K562 (cell line): Measurements from ENCODE around the gene POLD3. TPM values are rescaled to one million over a fixed set of nuclear protein-coding genes. Genes with fewer than 3 reads are reported as not detected.

Experiments
- ATAC-seq: fragments of 200-7000 bp; cut with Tn5 transposase; 3 replicates; pipeline ENCODE4 v1.9.1; 2020; ENCODE audit warnings: moderate library complexity
- BruUV-seq: library from RNA; stranded (reverse); fragments of 400-500 nt; replicated peaks from 2 replicates; lab custom pipeline; 2021; lab: Mats Ljungman, UMichigan
- CTCF ChIA-PET: fragments of 300-600 bp; formaldehyde crosslinking; extraction: SDS; loops from one replicate; lab custom pipeline; 2021; ENCODE audit warnings: low intra/inter-chr PET ratio; lab: Yijun Ruan, JAX
- POLR2A ChIA-PET: fragments of 300-600, 350-650 bp; sonication (Branson Sonifier 250); formaldehyde crosslinking; extraction: SDS; loops from one replicate; lab custom pipeline; 2021; ENCODE audit warnings: antibody characterized with exemption, inconsistent platforms; lab: Yijun Ruan, JAX
- DNase-seq, 4 experiments: peaks; one replicate each; pipeline versions ENCODE4 v3.0.0 to v3.0.0-alpha.2; 2011 to 2018; ENCODE audit warnings: low spot score in 3 of 4, mixed read lengths in 3 of 4; ENCODE audit errors: extremely low read depth in 1 of 4
- FAIRE-seq: peaks from 2 replicates; lab custom pipeline; 2011; peaks lifted over from hg19 to GRCh38; lab: Jason Lieb, UNC
- H2AFZ ChIP-seq: 2 replicates; pipeline ENCODE4 v1.6.0; 2011; ENCODE audit warnings: low read depth, low read length, control low read depth, inconsistent platforms
- H3K27ac ChIP-seq: fragments of 200-600 bp; 3 replicates; pipeline ENCODE4 v1.8.0; 2011; ENCODE audit warnings: low read depth, mild to moderate bottlenecking, control low read depth, inconsistent platforms, low read length, moderate library complexity, mixed read lengths; ENCODE audit errors: extremely low read depth
- H3K27me3 ChIP-seq, 2 experiments: fragments of 300-600 bp in 1 of 2; 2 replicates in 1 of 2; 3 replicates in 1 of 2; pipeline versions ENCODE4 v1.6.0 to v1.8.0; 2011; ENCODE audit warnings: inconsistent platforms in 2 of 2, low read length in 2 of 2, mild to moderate bottlenecking in 1 of 2, mixed read lengths in 1 of 2, moderate library complexity in 1 of 2; ENCODE audit not compliant: control insufficient read depth in 2 of 2, insufficient read depth in 2 of 2
- H3K36me3 ChIP-seq: fragments of 300-600 bp; 3 replicates; pipeline ENCODE4 v1.8.0; 2011; ENCODE audit warnings: mild to moderate bottlenecking, low read length, inconsistent platforms; ENCODE audit not compliant: control insufficient read depth, insufficient read depth
- H3K4me1 ChIP-seq, 2 experiments: fragments of 200-600 bp in 1 of 2; replicated peaks in 1 of 2; 2 replicates in 1 of 2; 3 replicates in 1 of 2; pipeline versions ENCODE4 v1.5.1 to v1.8.0; 2011; ENCODE audit warnings: inconsistent platforms in 2 of 2, low read length in 2 of 2, mild to moderate bottlenecking in 1 of 2, mixed read lengths in 1 of 2, moderate library complexity in 1 of 2; ENCODE audit not compliant: control insufficient read depth in 2 of 2, insufficient read depth in 2 of 2
- H3K4me2 ChIP-seq: 2 replicates; pipeline ENCODE4 v1.6.1; 2011; ENCODE audit warnings: low read length, control low read depth, inconsistent platforms, mixed read lengths; ENCODE audit not compliant: insufficient read depth
- H3K4me3 ChIP-seq: fragments of 200-600 bp; sonication (generic), shearing (Covaris generic); 2 replicates; pipeline ENCODE4 v1.5.1; 2016; ENCODE audit warnings: control low read depth, inconsistent platforms
- H3K79me2 ChIP-seq: fragments of 200-600 bp; 3 replicates; pipeline ENCODE4 v1.8.0; 2011; ENCODE audit warnings: low read length, inconsistent platforms; ENCODE audit not compliant: control insufficient read depth, insufficient read depth
- H3K9ac ChIP-seq, 2 experiments: 2 replicates each; pipeline versions ENCODE4 v1.6.0 to v1.6.1; 2011; ENCODE audit warnings: low read depth in 2 of 2, low read length in 2 of 2, control low read depth in 1 of 2, inconsistent platforms in 1 of 2, mild to moderate bottlenecking in 1 of 2, mixed read lengths in 1 of 2; ENCODE audit not compliant: insufficient read depth in 1 of 2
- H3K9me1 ChIP-seq: one replicate; pipeline ENCODE4 v1.6.0; 2011; ENCODE audit warnings: inconsistent platforms, mild to moderate bottlenecking, low read length, moderate library complexity; ENCODE audit not compliant: control insufficient read depth, insufficient read depth
- H3K9me3 ChIP-seq: replicated peaks from 2 replicates; pipeline ENCODE4 v1.5.1; 2011; ENCODE audit warnings: low read depth, low read length, inconsistent platforms; ENCODE audit not compliant: control insufficient read depth, insufficient read depth
- H4K20me1 ChIP-seq: replicated peaks from 2 replicates; pipeline ENCODE4 v1.6.1; 2011; ENCODE audit warnings: low read length, inconsistent platforms, mixed read lengths; ENCODE audit not compliant: control insufficient read depth, insufficient read depth
- ATF1 ChIP-seq, 2 experiments: fragments of 450-650 bp in 1 of 2; IDR thresholded peaks; 2 replicates each; pipeline ENCODE4 v1.6.1; 2016; ENCODE audit warnings: missing compliant biosample characterization in 1 of 2, missing genetic modification characterization in 1 of 2
- CBFA2T2 ChIP-seq: fragments of 450-650 bp; conservative IDR thresholded peaks from 2 replicates; pipeline ENCODE4 v1.6.1; 2017; ENCODE audit warnings: mild to moderate bottlenecking
- EHMT2 ChIP-seq: fragments of 450-650 bp; IDR thresholded peaks from 2 replicates; pipeline ENCODE4 v1.6.1; 2018; ENCODE audit warnings: antibody characterized with exemption
- LEF1 ChIP-seq: fragments of 450-650 bp; IDR thresholded peaks from 2 replicates; pipeline ENCODE4 v1.6.1; 2016; ENCODE audit warnings: mild to moderate bottlenecking
- MAX ChIP-seq: sonication (generic); formaldehyde crosslinking; IDR thresholded peaks from 2 replicates; pipeline ENCODE4 v1.9.0; 2022; ENCODE audit warnings: mild to moderate bottlenecking, missing genetic modification reagents
- MBD2 ChIP-seq: sonication (generic); IDR thresholded peaks from 2 replicates; pipeline ENCODE4 v1.6.1; 2016; ENCODE audit warnings: low read depth, borderline replicate concordance
- PATZ1 ChIP-seq: fragments of 250-450 bp; sonication (Bioruptor Pico); IDR thresholded peaks from 2 replicates; pipeline ENCODE4 v1.5.0; 2020; ENCODE audit warnings: mild to moderate bottlenecking, borderline replicate concordance
- RNF219 ChIP-seq: fragments of 250-450 bp; sonication (Bioruptor Pico); IDR thresholded peaks from 2 replicates; pipeline ENCODE4 v1.5.0; 2022; ENCODE audit warnings: mild to moderate bottlenecking
- SMAD3 ChIP-seq: fragments of 450-650 bp; formaldehyde crosslinking; conservative IDR thresholded peaks from 2 replicates; pipeline ENCODE4 v1.4.0; 2020; ENCODE audit warnings: mild to moderate bottlenecking
- SOX6 ChIP-seq: fragments of 450-650 bp; IDR thresholded peaks from 2 replicates; pipeline ENCODE4 v1.6.1; 2014; ENCODE audit warnings: mild to moderate bottlenecking
- ZBTB11 ChIP-seq, 3 experiments: fragments of 200-800 bp in 1 of 3; fragments of 250-450 bp in 1 of 3; fragments of 450-650 bp in 1 of 3; sonication (Bioruptor Pico) in 1 of 3; sonication (Bioruptor generic) in 1 of 3; formaldehyde crosslinking in 1 of 3; IDR thresholded peaks; 2 replicates each; pipeline versions ENCODE4 v1.6.1 to v1.8.0; 2016 to 2022; ENCODE audit warnings: mild to moderate bottlenecking in 2 of 3, missing genetic modification characterization in 2 of 3, missing compliant biosample characterization in 1 of 3, moderate library complexity in 1 of 3
- ZNF316 ChIP-seq: fragments of 450-650 bp; IDR thresholded peaks from 2 replicates; pipeline ENCODE4 v1.6.1; 2016
- ZNF384 ChIP-seq: IDR thresholded peaks from 2 replicates; pipeline ENCODE4 v1.6.1; 2012; ENCODE audit warnings: low read depth, low read length, improper control_type of control experiment
- WGBS: fragments of 100-300 bp; shearing (Covaris generic); methylation state at CpG from one replicate; pipeline ENCODE4 v1.1.6; 2016; ENCODE audit warnings: low coverage, mixed read lengths; ENCODE audit not compliant: insufficient coverage; ENCODE audit errors: missing lambda C conversion rate; 5-methylcytosine and 5-hydroxymethylcytosine counted together
- in situ Hi-C: fragments of 300-500 bp; cut with MboI; formaldehyde crosslinking; loops from 4 replicates; pipeline ENCODE4 v1.15.0; 2018; ENCODE audit warnings: inconsistent platforms, mixed read lengths
- intact Hi-C: fragments of 100-400 bp; cut with micrococcal nuclease; formaldehyde crosslinking; loops from 2 replicates; pipeline ENCODE4 v1.14.2; 2022
- polyA plus RNA-seq, 8 experiments: library from polyadenylated mRNA; depleted of rRNA in 4 of 8; stranded (reverse) in 5 of 8; unstranded in 3 of 8; fragments of >200 nt; fragmentation: Nextera tagmentation in 2 of 8; fragmentation: Illumina TruSeq in 1 of 8; extraction: Ambion mirVana in 2 of 8; extraction: Trizol in 1 of 8; gene quantifications; 2 replicates each; pipeline versions ENCODE4 v1.2.1 to v1.2.3, GENCODE V29; 2011 to 2014; ENCODE audit warnings: inconsistent platforms in 1 of 8, missing spikeins in 1 of 8
- total RNA-seq, 7 experiments: library from RNA; depleted of rRNA in 6 of 7; stranded (reverse); fragments of >200 nt in 6 of 7; fragmentation: Illumina TruSeq in 2 of 7; extraction: Trizol in 2 of 7; gene quantifications; 2 replicates each; pipeline versions ENCODE4 v1.2.1 to v1.2.3, GENCODE V29; 2011 to 2021; ENCODE audit warnings: low replicate concordance in 1 of 7

Gene POLD3
- total and polyA plus RNA-seq, 9 of the 15 experiments (the other 6 are each of a cell fraction or from before 2014, with no cell fraction given): 10.6 to 40.1 (median 24.6) TPM

- H3K9me1 ChIP-seq: no peaks in the 10 kb centered on the region
- FAIRE-seq (peak; percentile 91), DNase-seq (peak; percentile 49 to 80 (median 62)), ATAC-seq (peak; percentile 89)
- H3K9me3 ChIP-seq: no peaks in the 10 kb centered on the region
- ChIA-PET POLR2A (interaction anchor here (0.7 to 2.1 kb wide), 6 partner anchors 8 to 53 kb away, joined by 3 to 8 read pairs (median 4); no protein-coding TSS in a partner anchor), CTCF (no interaction called here)
- WGBS: 2% methylated on average over 8 of the region's 8 CpGs
- H3K27me3 ChIP-seq: no peaks in the 10 kb centered on the region
- no peak overlapping the region for H3K4me3 ChIP-seq
- 0 out of 2 replicates have a peak, but pooled peaks cover 3% of the 10 kb centered on the region for H4K20me1 ChIP-seq
- intact Hi-C loops (no loop called here), in situ Hi-C loops (no loop called here)
- H3K9ac ChIP-seq: peak overlapping the region in 1 of 2 experiments; percentile 38; a peak in 2 of 4 replicates
- H3K36me3 ChIP-seq: peaks cover 66% of the 10 kb centered on the region
- H2AFZ ChIP-seq: peak overlapping the region; percentile 53
- BruUV-seq: no TSS peak
- peak overlapping the region; percentile 47 for H3K4me2 ChIP-seq
- H3K79me2 ChIP-seq: no peaks in the 10 kb centered on the region
- peak overlapping the region; percentile 64 for H3K27ac ChIP-seq
- peaks cover 0 to 45% of the 10 kb centered on the region in 2 experiments for H3K4me1 ChIP-seq
- TF ChIP-seq PATZ1 (CRISPR knock-in tag) (no peak), ZBTB11 (CRISPR knock-in tag; IDR thresholded peaks at IDR 0.05) (no peak), ZNF384 (no peak), ATF1 (CRISPR knock-in tag; IDR thresholded peaks at IDR 0.05) (no peak), ATF1 (tag; IDR thresholded peaks at IDR 0.05) (peak; percentile 23; the same call in 1 of the 2 replicates), EHMT2 (no peak), CBFA2T2 (peak; percentile 73), RNF219 (CRISPR knock-in tag) (no peak), LEF1 (peak; percentile 61; the same call in 1 of the 2 replicates), SOX6 (peak; percentile 78; the same call in 1 of the 2 replicates), MBD2 (peak; percentile 30; the same call in 1 of the 2 replicates), MAX (CRISPR knock-in tag) (no peak), SMAD3 (no peak), ZNF316 (peak; percentile 87)
Measured at GRCh38 chr11:74641289-74641688, 48.9 kb downstream of the POLD3 start.
